Measurements from ENCODE around the gene KMT2D.

The KMT2D gene

GRCh38 chr12:49026101-49026500 lies 34.5 kb downstream of the KMT2D start:
- ChIA-PET CTCF (interaction anchor here (1.1 to 18.9 kb wide), 3 partner anchors 15 to 70 kb away, joined by 3 to 203 read pairs (median 5); no protein-coding TSS in a partner anchor), POLR2A (no interaction called here)
- no peak for DNase-seq (ENCODE audit: extremely low spot score)
- TF ChIP-seq, protein P1, sequence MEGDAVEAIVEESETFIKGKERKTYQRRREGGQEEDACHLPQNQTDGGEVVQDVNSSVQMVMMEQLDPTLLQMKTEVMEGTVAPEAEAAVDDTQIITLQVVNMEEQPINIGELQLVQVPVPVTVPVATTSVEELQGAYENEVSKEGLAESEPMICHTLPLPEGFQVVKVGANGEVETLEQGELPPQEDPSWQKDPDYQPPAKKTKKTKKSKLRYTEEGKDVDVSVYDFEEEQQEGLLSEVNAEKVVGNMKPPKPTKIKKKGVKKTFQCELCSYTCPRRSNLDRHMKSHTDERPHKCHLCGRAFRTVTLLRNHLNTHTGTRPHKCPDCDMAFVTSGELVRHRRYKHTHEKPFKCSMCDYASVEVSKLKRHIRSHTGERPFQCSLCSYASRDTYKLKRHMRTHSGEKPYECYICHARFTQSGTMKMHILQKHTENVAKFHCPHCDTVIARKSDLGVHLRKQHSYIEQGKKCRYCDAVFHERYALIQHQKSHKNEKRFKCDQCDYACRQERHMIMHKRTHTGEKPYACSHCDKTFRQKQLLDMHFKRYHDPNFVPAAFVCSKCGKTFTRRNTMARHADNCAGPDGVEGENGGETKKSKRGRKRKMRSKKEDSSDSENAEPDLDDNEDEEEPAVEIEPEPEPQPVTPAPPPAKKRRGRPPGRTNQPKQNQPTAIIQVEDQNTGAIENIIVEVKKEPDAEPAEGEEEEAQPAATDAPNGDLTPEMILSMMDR (IDR thresholded peaks at IDR 0.05; ENCODE audit: control extremely low read depth, extremely low read depth, low read depth, missing control alignments), result no peak

GRCh38 chr12:49025463-49025862 lies 35.1 kb downstream of the KMT2D start:
- TF ChIP-seq, protein P1 (IDR thresholded peaks at IDR 0.05; ENCODE audit: control extremely low read depth, extremely low read depth, low read depth, missing control alignments), result no peak
- no peak for DNase-seq (ENCODE audit: extremely low spot score)
- CTCF ChIA-PET, result interaction anchor here (1.2 to 18.9 kb wide), 2 partner anchors 15 to 71 kb away, joined by 3 to 203 read pairs; no protein-coding TSS in a partner anchor
- POLR2A ChIA-PET, result no interaction called here

DNA sequence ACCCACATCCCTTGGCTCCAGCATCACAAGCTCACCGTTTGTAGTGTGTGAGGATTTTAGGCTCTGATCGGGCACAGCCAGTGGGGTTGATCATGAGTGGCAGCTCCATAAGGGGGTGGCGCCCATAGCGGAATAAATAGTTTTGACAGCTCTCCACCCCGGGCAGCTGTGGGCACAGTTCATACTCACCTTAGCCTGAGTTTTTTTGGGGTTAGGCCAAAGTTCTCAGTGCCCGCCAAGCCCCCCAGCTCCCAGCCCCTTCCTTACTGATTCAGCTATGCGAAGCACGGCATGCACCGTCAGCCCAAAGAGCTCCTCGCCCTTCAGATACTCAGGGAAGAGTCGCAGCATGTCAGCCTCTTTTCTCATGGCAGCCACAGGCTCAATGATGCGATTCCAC lies 36.1 kb downstream of the KMT2D start:
- ChIA-PET POLR2A (interaction anchor here (0.5 kb wide), 1 partner anchor 85 kb away, joined by 4 read pairs; no protein-coding TSS in a partner anchor), CTCF (interaction anchor here (0.9 to 18.9 kb wide), 4 partner anchors 9 to 36 kb away, joined by 4 to 203 read pairs (median 7); no protein-coding TSS in a partner anchor)
- DNase-seq (ENCODE audit: extremely low spot score), result no peak
- TF ChIP-seq, protein P1 (IDR thresholded peaks at IDR 0.05; ENCODE audit: control extremely low read depth, extremely low read depth, low read depth, missing control alignments), result no peak

GRCh38 chr12:49023812-49024211 lies 36.8 kb downstream of the KMT2D start:
- CTCF ChIA-PET, result interaction anchor here (0.9 to 18.9 kb wide), 6 partner anchors 9 to 40 kb away, joined by 4 to 203 read pairs (median 6); no protein-coding TSS in a partner anchor
- POLR2A ChIA-PET, result no interaction called here
- TF ChIP-seq, protein P1 (IDR thresholded peaks at IDR 0.05; ENCODE audit: control extremely low read depth, extremely low read depth, low read depth, missing control alignments), result no peak
- DNase-seq (ENCODE audit: extremely low spot score), result no peak

DNA sequence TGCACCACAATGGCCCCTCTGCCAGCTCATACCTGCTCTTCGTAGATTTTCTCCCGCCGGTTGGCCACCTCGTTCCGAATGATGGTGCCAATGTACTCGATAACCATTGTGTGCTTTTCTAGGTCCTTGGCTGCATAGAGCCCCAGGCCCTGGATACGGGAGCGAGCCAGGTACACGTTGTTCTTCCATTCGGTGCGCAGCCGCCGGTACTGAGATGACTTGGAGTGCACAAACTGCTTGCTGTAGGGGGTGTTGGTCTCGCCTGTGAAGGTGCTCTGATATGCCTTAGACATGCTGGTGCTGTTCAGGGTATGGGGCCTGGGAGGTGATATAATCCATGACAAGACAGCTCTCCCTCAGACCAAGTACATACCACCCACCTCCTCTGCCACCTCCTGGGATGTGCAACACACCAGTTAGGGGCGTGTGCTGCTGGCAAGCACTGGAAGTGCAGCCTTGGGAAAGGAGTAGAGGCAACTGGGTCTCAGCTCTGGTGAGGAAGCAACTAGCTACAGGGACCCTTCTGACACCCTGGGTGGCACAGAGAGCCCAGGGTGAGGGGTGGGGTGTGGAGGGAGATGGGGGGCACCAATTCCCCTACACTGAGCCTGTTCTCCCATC lies 37.9 kb downstream of the KMT2D start:
- TF ChIP-seq, protein P1 (IDR thresholded peaks at IDR 0.05; ENCODE audit: control extremely low read depth, extremely low read depth, low read depth, missing control alignments), result no peak
- CTCF ChIA-PET, result interaction anchor here (1.0 to 18.9 kb wide), 9 partner anchors 8 to 66 kb away, joined by 3 to 203 read pairs (median 5); no protein-coding TSS in a partner anchor
- POLR2A ChIA-PET, result no interaction called here
- no peak for DNase-seq (ENCODE audit: extremely low spot score)

DNA sequence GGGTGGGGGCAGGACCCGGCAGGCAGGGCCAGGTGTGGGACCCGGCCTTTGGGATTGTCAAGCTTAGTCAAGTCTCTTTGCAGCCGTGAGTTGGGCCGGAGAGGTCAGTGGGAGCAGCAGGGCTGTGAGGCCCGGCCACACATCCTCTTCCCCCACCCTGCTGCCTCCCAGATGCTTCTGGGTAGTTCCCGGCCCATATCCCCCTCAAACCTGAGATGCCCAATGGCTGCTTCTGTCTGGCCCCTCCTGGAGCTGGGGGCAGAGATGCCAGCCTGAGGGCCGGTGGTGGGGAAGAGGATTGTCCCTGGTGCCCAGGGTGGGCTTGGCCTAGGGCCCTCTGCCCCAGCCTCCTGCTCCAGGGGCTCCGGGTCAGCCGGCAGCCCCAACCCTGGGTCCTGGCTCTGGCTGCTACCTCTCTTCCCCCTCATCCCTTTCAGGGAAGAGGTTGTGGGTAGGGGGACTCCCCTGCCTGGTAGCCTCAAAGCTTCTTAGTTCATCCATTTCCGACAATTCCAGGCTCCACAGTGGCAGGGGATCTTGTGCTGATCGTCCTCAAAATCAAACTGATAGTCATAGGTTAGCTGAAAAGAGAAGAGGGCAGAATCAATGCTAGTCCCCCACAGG lies 39.2 kb downstream of the KMT2D start:
- CTCF ChIA-PET, result interaction anchor here (0.8 to 18.9 kb wide), 12 partner anchors 8 to 168 kb away, joined by 3 to 203 read pairs (median 14); partner anchors contain the start of gene TUBA1B

More for the DNA sequence above, 39.2 kb downstream of the KMT2D start:
- TF ChIP-seq, protein P1 (IDR thresholded peaks at IDR 0.05; ENCODE audit: control extremely low read depth, extremely low read depth, low read depth, missing control alignments), result no peak
- no peak for DNase-seq (ENCODE audit: extremely low spot score)
- POLR2A ChIA-PET, result no interaction called here

All from GM10248 (cell line).